SH-SY5Y (cell line): Measurements from ENCODE around the gene MACF1.

Experiments used
- GATA2 ChIP-seq: IDR thresholded peaks from 2 replicates; pipeline ENCODE4 v1.6.1; 2011; ENCODE audit warnings: mild to moderate bottlenecking, low read depth, low read length
- GATA3 ChIP-seq: IDR thresholded peaks from 2 replicates; pipeline ENCODE4 v1.6.1; 2011; ENCODE audit warnings: low read depth, mild to moderate bottlenecking, low read length, moderate library complexity

DNA sequence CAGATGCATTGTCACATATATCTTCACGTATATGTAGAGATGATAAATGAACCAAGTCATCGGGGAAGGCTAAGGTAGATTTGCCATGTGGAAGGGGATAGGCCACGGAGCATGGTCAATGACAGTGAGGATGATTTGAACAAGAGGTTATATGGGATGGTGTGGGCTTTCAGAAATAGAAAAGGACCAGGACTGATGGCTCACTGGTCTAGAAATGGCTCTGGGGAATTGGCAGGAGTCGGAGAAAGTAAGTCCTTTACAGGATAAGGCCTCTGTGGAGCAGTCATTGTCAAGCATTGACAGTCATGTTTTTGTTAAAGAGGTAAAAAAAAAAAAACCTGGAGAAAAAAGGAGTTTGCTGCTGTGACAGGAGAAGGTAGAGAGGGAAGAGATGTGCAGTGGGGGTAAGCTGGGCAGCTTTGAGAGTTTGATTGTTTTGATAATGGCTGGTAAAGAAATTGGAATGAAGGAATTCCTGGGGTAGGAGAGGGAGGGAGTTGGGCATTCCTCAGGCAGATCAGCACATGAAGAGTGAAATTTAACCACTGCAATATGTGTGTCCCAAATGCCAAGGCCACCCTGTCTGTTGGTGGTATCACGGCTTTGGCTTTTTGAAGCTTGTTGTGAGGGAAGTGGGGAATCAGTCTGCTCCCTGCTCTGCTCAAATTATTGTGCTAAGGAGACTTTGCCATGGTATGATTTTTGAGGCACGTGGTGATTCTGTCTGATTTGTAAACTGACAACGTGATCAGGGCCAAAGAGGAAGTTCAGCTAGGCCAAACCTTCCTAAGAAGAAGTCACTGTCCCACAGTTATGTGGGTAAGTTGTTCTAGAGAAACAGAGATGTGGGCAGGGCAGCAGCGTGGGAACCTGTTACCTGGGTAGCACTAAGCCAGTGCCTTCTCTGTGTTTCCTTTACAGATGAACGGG is 26.0 kb downstream of the MACF1 start:
- no peak for TF ChIP-seq GATA2
- TF ChIP-seq GATA3: no peak
